Measurements from ENCODE around the gene HDAC9.
"Not testable (repeated sequence)": the region's sequence is repeated elsewhere in the genome, so short reads cannot be mapped to it uniquely, and the experiment has no call there.

HDAC9 gene

GRCh38 chr7:18721429-18721828 is 225.9 kb downstream of the HDAC9 start (continued):
- TF ChIP-seq ZNF416 (tag by site-specific recombination; IDR thresholded peaks at IDR 0.05), result no peak
- TF ChIP-seq ZNF768 (tag by site-specific recombination; IDR thresholded peaks at IDR 0.05), result no peak

- no peaks in the 10 kb centered on the region for H3K9me3 ChIP-seq (ENCODE audit: control insufficient read depth, insufficient read depth, low read depth, low read length)
- no peaks in the 10 kb centered on the region for H3K36me3 ChIP-seq (ENCODE audit: control insufficient read depth in 2 of 2, insufficient read depth in 1 of 2, low read length in 2 of 2)
- TF ChIP-seq ZNF473 (tag by site-specific recombination; IDR thresholded peaks at IDR 0.05) (no peak), ZNF157 (tag by site-specific recombination; IDR thresholded peaks at IDR 0.05) (no peak), KLF7 (tag by site-specific recombination; IDR thresholded peaks at IDR 0.05; ENCODE audit: borderline replicate concordance) (no peak), ZNF426 (tag by site-specific recombination; IDR thresholded peaks at IDR 0.05) (no peak), ZNF423 (tag by site-specific recombination; IDR thresholded peaks at IDR 0.05) (no peak), AEBP2 (tag by site-specific recombination; IDR thresholded peaks at IDR 0.05; ENCODE audit: borderline replicate concordance) (no peak), MEIS1 (CRISPR knock-in tag; IDR thresholded peaks at IDR 0.05; ENCODE audit: borderline replicate concordance) (no peak), ZNF449 (tag by site-specific recombination; IDR thresholded peaks at IDR 0.05) (no peak), ZNF2 (tag by site-specific recombination; IDR thresholded peaks at IDR 0.05) (no peak), GLI4 (tag by site-specific recombination; IDR thresholded peaks at IDR 0.05) (no peak), MZF1 (tag by site-specific recombination; IDR thresholded peaks at IDR 0.05; ENCODE audit: borderline replicate concordance) (no peak), SCRT1 (tag by site-specific recombination; IDR thresholded peaks at IDR 0.05; ENCODE audit: borderline replicate concordance) (no peak), TCF7L2 (IDR thresholded peaks at IDR 0.05; ENCODE audit: borderline replicate concordance, low read depth, low read length) (no peak), FEZF1 (tag by site-specific recombination; IDR thresholded peaks at IDR 0.05) (no peak)
- H3K4me1 ChIP-seq (ENCODE audit: control insufficient read depth, insufficient read depth, low read length), result no peaks in the 10 kb centered on the region
- ChIA-PET CTCF (no interaction called here), POLR2A (no interaction called here)
- no peak overlapping the region for H3K27ac ChIP-seq (ENCODE audit: extremely low read depth, low read depth, low read length)
- H3K4me3 ChIP-seq (ENCODE audit: low read depth, low read length), result no peak overlapping the region
Measured at GRCh38 chr7:18724318-18724717, 228.8 kb downstream of the HDAC9 start.

- Histone ChIP-seq H3K27ac (ENCODE audit: extremely low read depth, low read depth, low read length) (no peak overlapping the region), H3K4me1 (ENCODE audit: control insufficient read depth, insufficient read depth, low read length) (no peaks in the 10 kb centered on the region), H3K4me3 (ENCODE audit: low read depth, low read length) (no peak overlapping the region), H3K9me3 (ENCODE audit: control insufficient read depth, insufficient read depth, low read depth, low read length) (no peaks in the 10 kb centered on the region), H3K36me3 (ENCODE audit: control insufficient read depth in 2 of 2, insufficient read depth in 1 of 2, low read length in 2 of 2) (no peaks in the 10 kb centered on the region)
- ChIA-PET CTCF (no interaction called here), POLR2A (no interaction called here)
- TF ChIP-seq ZNF658 (tag by site-specific recombination; IDR thresholded peaks at IDR 0.05), result no peak
- no peak for TF ChIP-seq ZNF561 (tag by site-specific recombination; IDR thresholded peaks at IDR 0.05; ENCODE audit: borderline replicate concordance)
- no peak for TF ChIP-seq YY2 (tag by site-specific recombination; IDR thresholded peaks at IDR 0.05)
- TF ChIP-seq ZBTB44 (tag by site-specific recombination; IDR thresholded peaks at IDR 0.05), result no peak
Measured at GRCh38 chr7:18727115-18727870, 231.7 kb downstream of the HDAC9 start.

- H3K4me3 ChIP-seq (ENCODE audit: low read depth, low read length); H3K36me3 ChIP-seq (ENCODE audit: control insufficient read depth in 2 of 2, insufficient read depth in 1 of 2, low read length in 2 of 2); H3K4me1 ChIP-seq (ENCODE audit: control insufficient read depth, insufficient read depth, low read length); POLR2A ChIA-PET; CTCF ChIA-PET; H3K27ac ChIP-seq (ENCODE audit: extremely low read depth, low read depth, low read length); H3K9me3 ChIP-seq (ENCODE audit: control insufficient read depth, insufficient read depth, low read depth, low read length): not testable (repeated sequence)
Measured at GRCh38 chr7:18736012-18736411, 240.5 kb downstream of the HDAC9 start.
